A673 (cell line): ENCODE measurements around the gene NAV1. TPM values are rescaled to one million over a fixed set of nuclear protein-coding genes. Genes with fewer than 3 reads are reported as not detected.

Experiments used
- BruUV-seq: library from RNA; stranded (reverse); fragments of 400-500 nt; replicated peaks from 2 replicates; lab custom pipeline; 2021; lab: Mats Ljungman, UMichigan
- CTCF ChIA-PET: fragments of 300-600 bp; sonication (Branson Sonifier 250); formaldehyde crosslinking; loops from one replicate; lab custom pipeline; 2022; ENCODE audit warnings: antibody characterized with exemption; lab: Charles Lee
- POLR2A ChIA-PET: fragments of 300-600 bp; sonication (Branson Sonifier 250); formaldehyde crosslinking; loops from one replicate; lab custom pipeline; 2022; ENCODE audit warnings: antibody characterized with exemption; ENCODE audit not compliant: low non-redundant PET; lab: Charles Lee
- DNase-seq: peaks from one replicate; pipeline ENCODE4 v3.0.0-alpha.2; 2015; ENCODE audit warnings: low spot score
- H3K27ac ChIP-seq: fragments of 200-600 bp; sonication (generic); 2 replicates; pipeline ENCODE4 v1.5.1; 2016; ENCODE audit warnings: mixed run types, low read depth, mild to moderate bottlenecking, mixed read lengths, antibody characterized with exemption, low read length; ENCODE audit not compliant: poor library complexity, severe bottlenecking
- H3K27me3 ChIP-seq: fragments of 200-600 bp; sonication (generic); replicated peaks from 2 replicates; pipeline ENCODE4 v1.6.1; 2017; ENCODE audit warnings: mixed run types, low read depth, mild to moderate bottlenecking, mixed read lengths, antibody characterized with exemption, low read length; ENCODE audit not compliant: insufficient read depth, poor library complexity
- H3K36me3 ChIP-seq: fragments of 200-600 bp; sonication (generic); 2 replicates; pipeline ENCODE4 v1.6.1; 2016; ENCODE audit warnings: mixed run types, mild to moderate bottlenecking, mixed read lengths, antibody characterized with exemption, low read length; ENCODE audit not compliant: insufficient read depth, poor library complexity, severe bottlenecking
- H3K4me1 ChIP-seq: fragments of 200-600 bp; sonication (generic); 2 replicates; pipeline ENCODE4 v1.6.1; 2017; ENCODE audit warnings: mixed run types, mild to moderate bottlenecking, mixed read lengths, antibody characterized with exemption, low read length; ENCODE audit not compliant: insufficient read depth, poor library complexity, severe bottlenecking
- H3K4me3 ChIP-seq: fragments of 200-600 bp; sonication (generic); 2 replicates; pipeline ENCODE4 v1.5.1; 2016; ENCODE audit warnings: low read depth, mixed run types, mild to moderate bottlenecking, mixed read lengths, low read length; ENCODE audit not compliant: poor library complexity, severe bottlenecking
- H3K9me3 ChIP-seq: fragments of 200-600 bp; sonication (generic); 2 replicates; pipeline ENCODE4 v1.6.1; 2016; ENCODE audit warnings: mixed run types, low read depth, mild to moderate bottlenecking, mixed read lengths, antibody characterized with exemption, low read length; ENCODE audit not compliant: poor library complexity, severe bottlenecking
- CTCF ChIP-seq: fragments of 300-800, 200-600 bp; sonication (generic); conservative IDR thresholded peaks from 2 replicates; pipeline ENCODE4 v1.5.1; 2017; ENCODE audit warnings: low read depth, mild to moderate bottlenecking, antibody characterized with exemption, low read length, moderate library complexity, mixed read lengths
- EZH2 ChIP-seq: fragments of 200-600 bp; sonication (generic); IDR thresholded peaks from 2 replicates; pipeline ENCODE4 v1.6.1; 2017; ENCODE audit warnings: borderline replicate concordance, low read depth, mild to moderate bottlenecking, mixed read lengths, antibody characterized with exemption, low read length; ENCODE audit not compliant: poor library complexity, severe bottlenecking
- intact Hi-C: fragments of 100-400 bp; cut with micrococcal nuclease; formaldehyde crosslinking; loops from one replicate; pipeline ENCODE4 v1.10.0; 2022; ENCODE audit not compliant: unreplicated experiment
- total RNA-seq: library from RNA; stranded (reverse); gene quantifications from 2 replicates; pipeline ENCODE4 v1.2.3, GENCODE V29; 2021

The NAV1 gene
- total RNA-seq, 1 experiment from 2014 or later = 48.2 TPM

- H3K4me3 ChIP-seq = peak overlapping the region; percentile 67
- intact Hi-C loops = loop anchor here (10.0 kb wide), 2 partner anchors 337 to 597 kb away; no protein-coding TSS in a partner anchor
- H3K36me3 ChIP-seq = no peaks in the 10 kb centered on the region
- DNase-seq = peak; percentile 66
- ChIA-PET POLR2A (interaction anchor here (0.7 kb wide), 1 partner anchor 272 kb away, joined by 3 read pairs; no protein-coding TSS in a partner anchor), CTCF (interaction anchor here (0.6 to 1.3 kb wide), 2 partner anchors 21 to 255 kb away, joined by 3 to 4 read pairs; no protein-coding TSS in a partner anchor)
- TF ChIP-seq EZH2 (no peak), CTCF (no peak)
- peak overlapping the region; percentile 88 for H3K27ac ChIP-seq
- peaks cover 62% of the 10 kb centered on the region for H3K4me1 ChIP-seq
- BruUV-seq = no TSS peak
- no peaks in the 10 kb centered on the region for H3K9me3 ChIP-seq
- no peaks in the 10 kb centered on the region for H3K27me3 ChIP-seq
Observed at GRCh38 chr1:201537891-201538611, 876 bp upstream of the NAV1 start.

GRCh38 chr1:201539561-201540431 lies 869 bp downstream of the NAV1 start:
- DNase-seq = peak; percentile 91
- BruUV-seq = TSS peak; percentile 64
- Histone ChIP-seq H3K36me3 (no peaks in the 10 kb centered on the region), H3K27me3 (no peaks in the 10 kb centered on the region), H3K4me3 (peak overlapping the region; percentile 67), H3K4me1 (peaks cover 60% of the 10 kb centered on the region), H3K27ac (peak overlapping the region; percentile 88), H3K9me3 (no peaks in the 10 kb centered on the region)
- no peak for TF ChIP-seq CTCF
- TF ChIP-seq EZH2 = no peak
- intact Hi-C loops = loop anchor here (10.0 kb wide), 2 partner anchors 335 to 595 kb away; no protein-coding TSS in a partner anchor
- POLR2A ChIA-PET = interaction anchor here (0.6 kb wide), 3 partner anchors 12 to 68 kb away, joined by 3 to 10 read pairs (median 4); no protein-coding TSS in a partner anchor
- CTCF ChIA-PET = interaction anchor here (0.9 to 1.4 kb wide), 5 partner anchors 12 to 253 kb away, joined by 3 to 6 read pairs (median 4); no protein-coding TSS in a partner anchor
